IMR-90 (cell line): ENCODE data around the gene FGGY. TPM values are rescaled to one million over a fixed set of nuclear protein-coding genes. Genes with fewer than 3 reads are reported as not detected.

Source experiments
- ATAC-seq: fragments of 200-7000 bp; cut with Tn5 transposase; 2 replicates; pipeline ENCODE4 v1.9.1; 2020; ENCODE audit warnings: low read depth, mild to moderate bottlenecking, moderate library complexity
- BruUV-seq: library from RNA; stranded (reverse); fragments of 400-500 nt; replicated peaks from 2 replicates; lab custom pipeline; 2021; lab: Mats Ljungman, UMichigan
- CTCF ChIA-PET: fragments of 300-600 bp; formaldehyde crosslinking; extraction: SDS; loops from one replicate; lab custom pipeline; 2021; ENCODE audit warnings: antibody characterized with exemption; lab: Yijun Ruan, JAX
- POLR2A ChIA-PET: fragments of 300-600 bp; sonication (Branson Sonifier 250); formaldehyde crosslinking; loops from one replicate; lab custom pipeline; 2022; ENCODE audit warnings: antibody characterized with exemption; ENCODE audit not compliant: unreplicated experiment; lab: Charles Lee
- DNase-seq: peaks from one replicate; pipeline ENCODE4 v3.0.0; 2013
- H2AFZ ChIP-seq: replicated peaks from 2 replicates; pipeline ENCODE3; 2013; ENCODE audit warnings: low read length, mild to moderate bottlenecking; ENCODE audit not compliant: poor library complexity
- H2AK5ac ChIP-seq: 2 replicates; pipeline ENCODE4 v1.6.1; 2013; ENCODE audit warnings: low read depth, low read length, inconsistent platforms
- H2AK9ac ChIP-seq: replicated peaks from 2 replicates; pipeline ENCODE3; 2013; ENCODE audit warnings: mild to moderate bottlenecking, low read depth, low read length, moderate library complexity; ENCODE audit not compliant: poor library complexity
- H2BK120ac ChIP-seq: 2 replicates; pipeline ENCODE4 v1.6.1; 2013; ENCODE audit warnings: low read depth, low read length, inconsistent platforms
- H2BK15ac ChIP-seq: 3 replicates; pipeline ENCODE4 v1.6.1; 2013; ENCODE audit warnings: low read depth, low read length, inconsistent platforms
- H2BK20ac ChIP-seq: 2 replicates; pipeline ENCODE4 v1.6.1; 2013; ENCODE audit warnings: low read depth, mild to moderate bottlenecking, inconsistent platforms, low read length, moderate library complexity
- H2BK5ac ChIP-seq: 2 replicates; pipeline ENCODE4 v1.6.1; 2013; ENCODE audit warnings: mild to moderate bottlenecking, low read depth, low read length, inconsistent platforms; ENCODE audit not compliant: poor library complexity, severe bottlenecking
- H3K14ac ChIP-seq: replicated peaks from 2 replicates; pipeline ENCODE4 v1.6.1; 2013; ENCODE audit warnings: low read depth, low read length, inconsistent platforms
- H3K18ac ChIP-seq: 2 replicates; pipeline ENCODE4 v1.6.1; 2013; ENCODE audit warnings: low read depth, low read length, control low read depth
- H3K23ac ChIP-seq: 2 replicates; pipeline ENCODE4 v1.6.1; 2013; ENCODE audit warnings: low read depth, low read length, inconsistent platforms
- H3K27ac ChIP-seq: 2 replicates; pipeline ENCODE4 v1.5.1; 2013; ENCODE audit warnings: mild to moderate bottlenecking, control low read depth, low read length; ENCODE audit not compliant: insufficient read depth
- H3K27me3 ChIP-seq: 2 replicates; pipeline ENCODE4 v1.6.1; 2013; ENCODE audit warnings: low read length; ENCODE audit not compliant: control insufficient read depth, insufficient read depth
- H3K36me3 ChIP-seq: 2 replicates; pipeline ENCODE4 v1.6.1; 2013; ENCODE audit warnings: low read length, mixed read lengths; ENCODE audit not compliant: control insufficient read depth, insufficient read depth
- H3K4ac ChIP-seq: 2 replicates; pipeline ENCODE4 v1.6.1; 2013; ENCODE audit warnings: low read depth, low read length, inconsistent platforms
- H3K4me1 ChIP-seq: 2 replicates; pipeline ENCODE4 v1.6.1; 2013; ENCODE audit warnings: low read length, mixed read lengths; ENCODE audit not compliant: control insufficient read depth, insufficient read depth
- H3K4me2 ChIP-seq: 2 replicates; pipeline ENCODE4 v1.6.1; 2013; ENCODE audit warnings: low read depth, mild to moderate bottlenecking, control low read depth, low read length, moderate library complexity
- H3K4me3 ChIP-seq: 2 replicates; pipeline ENCODE4 v1.5.1; 2013; ENCODE audit warnings: low read depth, mild to moderate bottlenecking, control low read depth, low read length, moderate library complexity; ENCODE audit not compliant: insufficient read depth
- H3K56ac ChIP-seq: 2 replicates; pipeline ENCODE4 v1.6.1; 2013; ENCODE audit warnings: low read length, inconsistent platforms; ENCODE audit not compliant: insufficient read depth; ENCODE audit errors: extremely low read depth
- H3K79me1 ChIP-seq, 2 experiments: 2 replicates each; pipeline ENCODE4 v1.6.1; 2013; ENCODE audit warnings: low read length in 2 of 2, inconsistent platforms in 1 of 2, low read depth in 1 of 2
- H3K9ac ChIP-seq: 2 replicates; pipeline ENCODE4 v1.6.1; 2013; ENCODE audit warnings: low read depth, low read length, control low read depth
- H3K9me1 ChIP-seq: 2 replicates; pipeline ENCODE4 v1.6.1; 2013; ENCODE audit warnings: low read length, inconsistent platforms; ENCODE audit not compliant: insufficient read depth
- H3K9me3 ChIP-seq: 2 replicates; pipeline ENCODE4 v1.6.1; 2013; ENCODE audit warnings: low read length; ENCODE audit not compliant: control insufficient read depth, insufficient read depth
- H4K20me1 ChIP-seq: 2 replicates; pipeline ENCODE4 v1.6.1; 2013; ENCODE audit warnings: low read length, inconsistent platforms; ENCODE audit not compliant: insufficient read depth
- H4K5ac ChIP-seq: 2 replicates; pipeline ENCODE4 v1.6.1; 2013; ENCODE audit warnings: mild to moderate bottlenecking, low read depth, low read length, control low read depth
- H4K8ac ChIP-seq, 2 experiments: 2 replicates each; pipeline ENCODE4 v1.6.1; 2013; ENCODE audit warnings: low read depth in 2 of 2, low read length in 2 of 2, control low read depth in 1 of 2, inconsistent platforms in 1 of 2
- H4K91ac ChIP-seq: 2 replicates; pipeline ENCODE4 v1.6.1; 2013; ENCODE audit warnings: low read depth, low read length, inconsistent platforms; ENCODE audit not compliant: insufficient read depth
- CEBPB ChIP-seq: IDR thresholded peaks from 2 replicates; pipeline ENCODE4 v1.6.1; 2012; ENCODE audit warnings: low read depth, low read length, improper control_type of control experiment
- MAFK ChIP-seq: IDR thresholded peaks from 2 replicates; pipeline ENCODE4 v1.6.1; 2012; ENCODE audit warnings: low read depth, low read length, improper control_type of control experiment
- MXI1 ChIP-seq: IDR thresholded peaks from 2 replicates; pipeline ENCODE4 v1.6.1; 2012; ENCODE audit warnings: low read depth, mild to moderate bottlenecking, low read length, moderate library complexity, borderline replicate concordance
- POLR2A ChIP-seq: IDR thresholded peaks from 2 replicates; pipeline ENCODE4 v1.6.1; 2012; ENCODE audit warnings: mild to moderate bottlenecking, low read depth, low read length
- RCOR1 ChIP-seq: IDR thresholded peaks from 2 replicates; pipeline ENCODE4 v1.6.1; 2012; ENCODE audit warnings: mild to moderate bottlenecking, low read length, improper control_type of control experiment; ENCODE audit not compliant: insufficient replicate concordance
- USF2 ChIP-seq: fragments of 150-350 bp; IDR thresholded peaks from 2 replicates; pipeline ENCODE4 v1.6.1; 2017; ENCODE audit warnings: mild to moderate bottlenecking, antibody characterized with exemption, low read length, low read depth
- WGBS, 2 experiments: methylation state at CpG; one replicate each; pipeline versions ENCODE4 v1.1.5 to v1.1.7; 2013; ENCODE audit warnings: missing lambda C conversion rate in 2 of 2; ENCODE audit not compliant: insufficient read length in 1 of 2; ENCODE audit errors: extremely low coverage in 2 of 2; 5-methylcytosine and 5-hydroxymethylcytosine counted together
- dilution Hi-C: fragments of 300-500 bp; cut with HindIII; formaldehyde crosslinking; loops from one replicate; pipeline ENCODE4 v1.14.3; 2018; ENCODE audit warnings: low sequenced_read_pairs; ENCODE audit not compliant: unreplicated experiment
- in situ Hi-C: fragments of 300-500 bp; cut with MboI; formaldehyde crosslinking; loops from 3 replicates; pipeline ENCODE4 v1.14.3; 2019; ENCODE audit warnings: low sequenced_read_pairs, inconsistent platforms, mixed read lengths
- intact Hi-C: fragments of 100-400 bp; cut with micrococcal nuclease; formaldehyde crosslinking; loops from 2 replicates; pipeline ENCODE4 v1.10.0; 2022
- polyA plus RNA-seq, 3 experiments: library from polyadenylated mRNA; depleted of rRNA; stranded (reverse); fragments of >200 nt; gene quantifications; 2 replicates each; pipeline ENCODE4 v1.2.3, GENCODE V29; 2012; ENCODE audit warnings: low replicate concordance in 1 of 3
- total RNA-seq: library from RNA; depleted of rRNA; stranded (reverse); fragments of >200 nt; gene quantifications from 2 replicates; pipeline ENCODE4 v1.2.3, GENCODE V29; 2012
- TF ChIP-seq, protein P1 (sequence below): conservative IDR thresholded peaks from 2 replicates; pipeline ENCODE4 v1.5.1; 2012; ENCODE audit warnings: mild to moderate bottlenecking, low read depth, low read length, improper control_type of control experiment
- TF ChIP-seq, protein P2 (sequence below): fragments of 150-350 bp; IDR thresholded peaks from 2 replicates; pipeline ENCODE4 v1.6.1; 2016; ENCODE audit warnings: low read depth, mild to moderate bottlenecking, low read length, moderate library complexity, borderline replicate concordance

The FGGY gene
- total and polyA plus RNA-seq, 2 of the 4 experiments (the other 2 are of a cell fraction), result 5.6 to 14.0 TPM

DNA sequence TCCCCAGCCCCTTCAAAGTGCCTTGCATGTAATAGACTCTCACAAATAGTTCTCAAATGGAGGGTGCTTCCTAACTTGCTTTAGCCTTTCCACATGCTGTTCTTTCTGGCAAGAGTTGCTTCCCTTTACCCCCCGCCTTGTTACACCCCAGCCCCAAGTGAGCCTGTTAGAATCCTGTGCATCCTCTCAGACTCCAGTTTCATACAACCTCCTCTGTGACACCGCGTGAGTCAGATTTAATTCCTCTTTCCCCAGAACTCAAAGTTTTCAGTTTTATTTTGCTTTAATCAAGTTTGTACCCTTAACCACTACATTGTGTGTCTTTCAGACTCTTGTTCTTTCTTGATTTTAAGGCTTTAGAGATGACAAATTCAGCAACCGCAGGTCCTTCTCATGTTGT is 283.4 kb downstream of the FGGY start:
- H2AK9ac ChIP-seq, result no peak overlapping the region
- no peaks in the 10 kb centered on the region for H3K79me1 ChIP-seq
- H3K4me1 ChIP-seq, result no peaks in the 10 kb centered on the region
- H3K56ac ChIP-seq, result no peak overlapping the region
- no peak overlapping the region for H2AK5ac ChIP-seq
- no peak overlapping the region for H3K9ac ChIP-seq
- WGBS, 2 experiments, result 60% methylated on average over 2 of the region's 4 CpGs; no CpG with 5 or more reads in 1 of the 2 experiments
- ChIA-PET POLR2A (no interaction called here), CTCF (no interaction called here)
- no peak overlapping the region for H2AFZ ChIP-seq
- H3K9me3 ChIP-seq, result no peaks in the 10 kb centered on the region
- no peak overlapping the region for H2BK20ac ChIP-seq
- ATAC-seq (no peak), DNase-seq (no peak)
- intact Hi-C loops (no loop called here), dilution Hi-C loops (no loop called here), in situ Hi-C loops (no loop called here)
- H2BK5ac ChIP-seq, result no peak overlapping the region
- no peak overlapping the region for H2BK15ac ChIP-seq
- BruUV-seq, result no TSS peak
- H4K91ac ChIP-seq, result no peak overlapping the region
- no peak overlapping the region for H3K4ac ChIP-seq
- no peak overlapping the region for H3K4me3 ChIP-seq
- no peaks in the 10 kb centered on the region for H3K36me3 ChIP-seq
- H4K20me1 ChIP-seq, result no peaks in the 10 kb centered on the region
- H3K9me1 ChIP-seq, result no peaks in the 10 kb centered on the region
- H4K5ac ChIP-seq, result no peak overlapping the region
- H3K14ac ChIP-seq, result no peak overlapping the region
- no peak overlapping the region for H2BK120ac ChIP-seq
- H3K18ac ChIP-seq, result no peak overlapping the region
- H4K8ac ChIP-seq, result no peak overlapping the region
- H3K27ac ChIP-seq, result no peak overlapping the region
- no peaks in the 10 kb centered on the region for H3K27me3 ChIP-seq
- TF ChIP-seq, protein P1, sequence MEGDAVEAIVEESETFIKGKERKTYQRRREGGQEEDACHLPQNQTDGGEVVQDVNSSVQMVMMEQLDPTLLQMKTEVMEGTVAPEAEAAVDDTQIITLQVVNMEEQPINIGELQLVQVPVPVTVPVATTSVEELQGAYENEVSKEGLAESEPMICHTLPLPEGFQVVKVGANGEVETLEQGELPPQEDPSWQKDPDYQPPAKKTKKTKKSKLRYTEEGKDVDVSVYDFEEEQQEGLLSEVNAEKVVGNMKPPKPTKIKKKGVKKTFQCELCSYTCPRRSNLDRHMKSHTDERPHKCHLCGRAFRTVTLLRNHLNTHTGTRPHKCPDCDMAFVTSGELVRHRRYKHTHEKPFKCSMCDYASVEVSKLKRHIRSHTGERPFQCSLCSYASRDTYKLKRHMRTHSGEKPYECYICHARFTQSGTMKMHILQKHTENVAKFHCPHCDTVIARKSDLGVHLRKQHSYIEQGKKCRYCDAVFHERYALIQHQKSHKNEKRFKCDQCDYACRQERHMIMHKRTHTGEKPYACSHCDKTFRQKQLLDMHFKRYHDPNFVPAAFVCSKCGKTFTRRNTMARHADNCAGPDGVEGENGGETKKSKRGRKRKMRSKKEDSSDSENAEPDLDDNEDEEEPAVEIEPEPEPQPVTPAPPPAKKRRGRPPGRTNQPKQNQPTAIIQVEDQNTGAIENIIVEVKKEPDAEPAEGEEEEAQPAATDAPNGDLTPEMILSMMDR, result no peak
- TF ChIP-seq RCOR1 (no peak), MAFK (no peak), USF2 (no peak), MXI1 (no peak), CEBPB (no peak), POLR2A (no peak)
- TF ChIP-seq, protein P2, sequence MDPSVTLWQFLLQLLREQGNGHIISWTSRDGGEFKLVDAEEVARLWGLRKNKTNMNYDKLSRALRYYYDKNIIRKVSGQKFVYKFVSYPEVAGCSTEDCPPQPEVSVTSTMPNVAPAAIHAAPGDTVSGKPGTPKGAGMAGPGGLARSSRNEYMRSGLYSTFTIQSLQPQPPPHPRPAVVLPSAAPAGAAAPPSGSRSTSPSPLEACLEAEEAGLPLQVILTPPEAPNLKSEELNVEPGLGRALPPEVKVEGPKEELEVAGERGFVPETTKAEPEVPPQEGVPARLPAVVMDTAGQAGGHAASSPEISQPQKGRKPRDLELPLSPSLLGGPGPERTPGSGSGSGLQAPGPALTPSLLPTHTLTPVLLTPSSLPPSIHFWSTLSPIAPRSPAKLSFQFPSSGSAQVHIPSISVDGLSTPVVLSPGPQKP, result no peak
- no peak overlapping the region for H3K23ac ChIP-seq
- H3K4me2 ChIP-seq, result no peak overlapping the region
